HG03432 (cell line): ENCODE measurements around the gene RPS23.

Experiments
- ATAC-seq: cut with Tn5 transposase; IDR thresholded peaks from one replicate; pipeline ENCODE4 v1.9.1; 2021; ENCODE audit warnings: mild to moderate bottlenecking, moderate library complexity; ENCODE audit not compliant: unreplicated experiment

Gene RPS23

GRCh38 chr5:82277987-82278710 is at the start of gene RPS23:
Gene RPS23, minus strand, starts transcription at chr5:82278354. Its CDS starts 31 bp downstream, at chr5:82278323.
- peak; percentile 94 for ATAC-seq

- ATAC-seq: no peak
Measured at GRCh38 chr5:82327941-82328340, 49.8 kb upstream of the RPS23 start.

- no peak for ATAC-seq
Measured at GRCh38 chr5:82325996-82326395, 47.8 kb upstream of the RPS23 start.

- ATAC-seq: no peak
Measured at GRCh38 chr5:82325155-82325554, 47.0 kb upstream of the RPS23 start.

GRCh38 chr5:82320966-82321365 is 42.8 kb upstream of the RPS23 start:
- no peak for ATAC-seq

GRCh38 chr5:82319651-82320376 is 41.7 kb upstream of the RPS23 start:
- no peak for ATAC-seq

GRCh38 chr5:82319192-82319591 is 41.0 kb upstream of the RPS23 start:
- ATAC-seq: no peak

GRCh38 chr5:82314964-82315758 is 37.0 kb upstream of the RPS23 start:
- ATAC-seq: no peak

- ATAC-seq: no peak
Measured at GRCh38 chr5:82313016-82313415, 34.9 kb upstream of the RPS23 start.

GRCh38 chr5:82312373-82312856 is 34.3 kb upstream of the RPS23 start:
- ATAC-seq: no peak

GRCh38 chr5:82309091-82309531 is 31.0 kb upstream of the RPS23 start:
- ATAC-seq: no peak

GRCh38 chr5:82308416-82308815 is 30.3 kb upstream of the RPS23 start:
- ATAC-seq: no peak

- no peak for ATAC-seq
Measured at GRCh38 chr5:82307451-82307850, 29.3 kb upstream of the RPS23 start.

GRCh38 chr5:82306151-82306550 is 28.0 kb upstream of the RPS23 start:
- no peak for ATAC-seq

- no peak for ATAC-seq
Measured at GRCh38 chr5:82301190-82301589, 23.0 kb upstream of the RPS23 start.

- no peak for ATAC-seq
Measured at GRCh38 chr5:82298668-82299067, 20.5 kb upstream of the RPS23 start.

GRCh38 chr5:82297711-82298110 is 19.6 kb upstream of the RPS23 start:
- no peak for ATAC-seq

- ATAC-seq: no peak
Measured at GRCh38 chr5:82296929-82297328, 18.8 kb upstream of the RPS23 start.

GRCh38 chr5:82295959-82296531 is 17.9 kb upstream of the RPS23 start:
- no peak for ATAC-seq

GRCh38 chr5:82295144-82295543 is 17.0 kb upstream of the RPS23 start:
- ATAC-seq: no peak

GRCh38 chr5:82291420-82291819 is 13.3 kb upstream of the RPS23 start:
- ATAC-seq: no peak
